Measurements from ENCODE around the gene RIC3. TPM values are rescaled to one million over a fixed set of nuclear protein-coding genes. Genes with fewer than 3 reads are reported as not detected.

The RIC3 gene
- total and polyA plus RNA-seq, 2 of the 8 experiments (the other 6 are each of a cell fraction or from before 2014, with no cell fraction given): 6.4 to 15.5 TPM

GRCh38 chr11:8082391-8083087 is 86.3 kb downstream of the RIC3 start:
- Histone ChIP-seq H2BK20ac (ENCODE audit: low read length) (no peak overlapping the region), H3K14ac (ENCODE audit: insufficient read length) (no peak overlapping the region), H3K27ac (ENCODE audit: low read depth, low read length) (no peak overlapping the region), H3K56ac (replicated peaks; ENCODE audit: insufficient read length, low read depth, low read length) (no peak overlapping the region), H3K4me3 (ENCODE audit: extremely low read depth in 1 of 4, insufficient read depth in 2 of 4, low read depth in 3 of 4, low read length in 4 of 4) (peak overlapping the region in 2 of 4 experiments; percentile 41 to 73; a peak in 3 of 8 replicates), H3K4me2 (ENCODE audit: insufficient read depth in 1 of 2, low read depth in 2 of 2, low read length in 2 of 2) (peak overlapping the region; percentile 82 to 83), H3K9me3 (ENCODE audit: insufficient read depth in 2 of 2, low read depth in 1 of 2, low read length in 1 of 2) (no peaks in the 10 kb centered on the region), H4K8ac (ENCODE audit: extremely low read depth, insufficient read depth, low read length) (peak overlapping the region; percentile 42), H3K27me3 (replicated peaks in 1 of 4; ENCODE audit: control insufficient read depth in 3 of 4, extremely low read depth in 1 of 4, insufficient read depth in 3 of 4, low read length in 3 of 4) (peaks cover 0 to 18% (median 13%) of the 10 kb centered on the region in 4 experiments; a peak in 5 of 7 replicates), H3K23me2 (ENCODE audit: low read depth, low read length) (peaks cover 10% of the 10 kb centered on the region; the same call in 1 of the 2 replicates), H3K23ac (ENCODE audit: insufficient read length) (no peak overlapping the region), H4K5ac (ENCODE audit: insufficient read length, low read depth, low read length) (no peak overlapping the region), H3K4ac (replicated peaks; ENCODE audit: insufficient read length, low read depth, low read length) (no peak overlapping the region), H2BK5ac (ENCODE audit: low read depth, low read length) (no peak overlapping the region), H3K4me1 (replicated peaks in 1 of 4; ENCODE audit: control insufficient read depth in 3 of 4, insufficient read depth in 4 of 4, low read length in 3 of 4) (peaks cover 14 to 56% (median 33%) of the 10 kb centered on the region in 4 experiments), H3K79me1 (ENCODE audit: low read depth, low read length) (peaks cover 19% of the 10 kb centered on the region), H3K36me3 (ENCODE audit: control insufficient read depth in 2 of 4, insufficient read depth in 4 of 4, low read length in 3 of 4) (no peaks in the 10 kb centered on the region), H2BK120ac (replicated peaks; ENCODE audit: low read depth, low read length) (no peak overlapping the region), H3K9ac (replicated peaks in 1 of 4; ENCODE audit: extremely low read depth in 1 of 4, low read depth in 3 of 4, low read length in 3 of 4) (no peak overlapping the region; a peak in 1 of 7 replicates), H2AFZ (ENCODE audit: low read length) (no peak overlapping the region), H4K20me1 (replicated peaks in 1 of 2; ENCODE audit: control insufficient read depth in 1 of 2, insufficient read depth in 2 of 2, low read length in 2 of 2) (peaks cover 2 to 27% of the 10 kb centered on the region in 2 experiments), H2BK15ac (ENCODE audit: low read length) (0 out of 2 replicates have a peak overlapping the region, but pooled peaks have one; percentile 67), H2BK12ac (ENCODE audit: low read depth, low read length) (peak overlapping the region; percentile 50; the same call in 1 of the 2 replicates), H2AK5ac (ENCODE audit: low read depth, low read length) (no peak overlapping the region), H3K79me2 (ENCODE audit: control insufficient read depth in 1 of 2, insufficient read depth in 2 of 2, low read length in 2 of 2) (peaks cover 0 to 20% of the 10 kb centered on the region in 2 experiments; a peak in 1 of 4 replicates), H3K18ac (ENCODE audit: extremely low read depth, low read length) (no peak overlapping the region; the same call in 1 of the 2 replicates), H4K91ac (replicated peaks; ENCODE audit: insufficient read length, low read length) (peak overlapping the region; percentile 12)
- FAIRE-seq (no peak), DNase-seq (ENCODE audit: low read depth in 1 of 2, low spot score in 2 of 2) (peak in 1 of 2 experiments; percentile 77)
- no peak for TF ChIP-seq EZH2 (IDR thresholded peaks at IDR 0.05; ENCODE audit: low read depth, low read length, severe bottlenecking)
- TF ChIP-seq ATF2 (IDR thresholded peaks at IDR 0.05; ENCODE audit: low read length): no peak
- no peak for TF ChIP-seq SAP30 (IDR thresholded peaks at IDR 0.05; ENCODE audit: insufficient read depth, insufficient replicate concordance, low read length)
- TF ChIP-seq FOSL1 (IDR thresholded peaks at IDR 0.05; ENCODE audit: insufficient read depth, low read depth, low read length): no peak
- TF ChIP-seq E2F6 (IDR thresholded peaks at IDR 0.05): no peak
- no peak for TF ChIP-seq TEAD4 (IDR thresholded peaks at IDR 0.05; ENCODE audit: low read depth, low read length)
- TF ChIP-seq RXRA (IDR thresholded peaks at IDR 0.05; ENCODE audit: insufficient read depth, low read depth, low read length): no peak
- no peak for TF ChIP-seq ASH2L (IDR thresholded peaks at IDR 0.05; ENCODE audit: low read length)
- TF ChIP-seq SP1 (IDR thresholded peaks at IDR 0.05; ENCODE audit: low read depth, low read length): no peak
- CTCF ChIA-PET (ENCODE audit: partially characterized antibody): interaction anchor here (0.7 to 30.2 kb wide), 16 partner anchors 10 to 1060 kb away, joined by 3 to 1283 read pairs (median 4); no protein-coding TSS in a partner anchor
- WGBS, 2 experiments (ENCODE audit: extremely low coverage in 1 of 2, insufficient coverage in 1 of 2, insufficient read length in 1 of 2, insufficient replicate concordance in 2 of 2, low coverage in 1 of 2, low lambda C conversion rate in 2 of 2, missing lambda C conversion rate in 1 of 2): 87% methylated on average over 15 of the region's 15 CpGs; no CpG with 5 or more reads in 1 of the 2 experiments
- POLR2A ChIA-PET (ENCODE audit: partially characterized antibody): interaction anchor here (0.7 to 3.0 kb wide), 10 partner anchors 9 to 190 kb away, joined by 3 to 9 read pairs (median 4); no protein-coding TSS in a partner anchor
